Measurements from ENCODE around the gene MYO1D. TPM values are rescaled to one million over a fixed set of nuclear protein-coding genes. Genes with fewer than 3 reads are reported as not detected.

The MYO1D gene
- total RNA-seq, 2 donors from 2014 or later: 238 to 382 TPM

DNA sequence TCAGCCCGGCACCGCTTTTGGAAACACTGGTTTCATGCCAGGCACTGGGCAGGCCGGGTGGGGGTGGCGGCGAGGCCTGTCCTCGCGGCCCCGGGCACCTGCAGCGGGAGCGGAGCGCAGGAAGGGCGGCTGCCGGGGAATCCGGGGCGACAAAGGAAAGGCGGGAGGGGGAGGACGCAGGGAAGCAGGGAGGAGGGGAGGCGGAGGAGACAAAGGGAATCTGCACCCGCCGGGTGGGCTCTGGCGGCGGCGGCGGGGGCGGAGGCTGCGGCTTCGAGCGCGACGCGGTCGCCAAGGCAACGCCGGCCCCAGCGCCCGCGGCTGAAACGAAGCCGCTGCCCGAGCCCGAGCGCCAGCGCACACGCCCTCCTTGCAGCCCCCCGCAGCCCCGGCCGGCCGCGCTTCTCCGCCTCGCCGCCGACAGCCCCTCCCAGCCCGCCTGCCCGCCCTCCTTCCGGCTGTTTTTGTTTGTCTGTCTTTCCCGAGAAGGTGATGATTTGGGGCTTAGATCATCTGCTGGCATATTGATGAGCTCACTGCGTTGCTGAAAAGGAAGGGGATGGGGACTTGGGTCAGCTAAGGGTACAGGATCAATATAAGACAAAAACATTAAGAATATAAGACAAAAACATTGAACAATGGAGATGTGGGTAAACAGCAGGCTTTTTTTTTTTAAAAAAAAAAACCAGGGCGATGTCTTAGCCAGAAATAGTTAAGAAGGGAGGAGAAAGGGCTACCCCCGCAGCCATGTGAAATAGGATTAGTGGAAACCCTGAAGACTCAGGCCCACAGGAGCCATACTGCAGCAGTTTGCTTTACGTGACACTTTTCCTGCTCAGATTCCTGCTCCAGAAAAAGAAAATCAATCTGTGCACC, 357.5 kb downstream of the MYO1D start:
- Histone ChIP-seq H3K27ac (no peak overlapping the region), H3K9me3 (no peaks in the 10 kb centered on the region), H3K4me1 (peaks cover 4% of the 10 kb centered on the region), H3K36me3 (no peaks in the 10 kb centered on the region), H3K27me3 (no peaks in the 10 kb centered on the region), H3K9ac (ENCODE audit: low read depth in 2 of 2, low read length in 2 of 2) (no peak overlapping the region), H3K4me3 (peak overlapping the region; percentile 30)
- intact Hi-C loops (cut with DNase I): no loop called here
- DNase-seq: peak; percentile 47
- TF ChIP-seq, protein P1, sequence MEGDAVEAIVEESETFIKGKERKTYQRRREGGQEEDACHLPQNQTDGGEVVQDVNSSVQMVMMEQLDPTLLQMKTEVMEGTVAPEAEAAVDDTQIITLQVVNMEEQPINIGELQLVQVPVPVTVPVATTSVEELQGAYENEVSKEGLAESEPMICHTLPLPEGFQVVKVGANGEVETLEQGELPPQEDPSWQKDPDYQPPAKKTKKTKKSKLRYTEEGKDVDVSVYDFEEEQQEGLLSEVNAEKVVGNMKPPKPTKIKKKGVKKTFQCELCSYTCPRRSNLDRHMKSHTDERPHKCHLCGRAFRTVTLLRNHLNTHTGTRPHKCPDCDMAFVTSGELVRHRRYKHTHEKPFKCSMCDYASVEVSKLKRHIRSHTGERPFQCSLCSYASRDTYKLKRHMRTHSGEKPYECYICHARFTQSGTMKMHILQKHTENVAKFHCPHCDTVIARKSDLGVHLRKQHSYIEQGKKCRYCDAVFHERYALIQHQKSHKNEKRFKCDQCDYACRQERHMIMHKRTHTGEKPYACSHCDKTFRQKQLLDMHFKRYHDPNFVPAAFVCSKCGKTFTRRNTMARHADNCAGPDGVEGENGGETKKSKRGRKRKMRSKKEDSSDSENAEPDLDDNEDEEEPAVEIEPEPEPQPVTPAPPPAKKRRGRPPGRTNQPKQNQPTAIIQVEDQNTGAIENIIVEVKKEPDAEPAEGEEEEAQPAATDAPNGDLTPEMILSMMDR (IDR thresholded peaks at IDR 0.05): no peak

DNA sequence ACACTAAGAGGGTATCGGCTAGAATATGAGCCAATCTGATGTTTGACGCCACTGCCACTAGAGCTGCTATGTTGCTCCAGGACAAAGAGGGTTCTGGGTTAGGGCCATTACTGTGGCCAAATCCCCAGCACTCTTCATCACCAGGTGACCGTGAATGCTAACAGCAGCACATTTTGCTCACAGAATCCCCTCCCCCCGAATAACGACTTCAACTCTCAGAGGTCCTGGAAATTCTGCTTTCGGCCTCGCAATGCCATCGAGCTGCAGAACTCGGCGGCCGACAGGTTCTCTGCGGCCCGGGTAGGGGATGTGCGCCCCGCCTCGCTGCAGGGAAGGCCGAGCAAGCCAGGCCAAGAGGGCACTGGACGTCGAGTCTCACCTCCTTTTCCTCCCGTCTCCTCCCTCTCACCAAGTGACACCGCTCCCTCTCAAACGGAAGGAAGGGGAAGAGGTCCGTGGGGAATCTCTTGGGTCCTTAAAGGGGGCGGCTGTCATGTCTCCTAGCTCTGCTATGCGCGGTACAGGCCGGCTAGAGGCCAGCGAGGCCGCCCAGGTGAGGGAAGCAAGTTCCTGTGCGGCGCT, 358.2 kb downstream of the MYO1D start:
- H3K27me3 ChIP-seq: no peaks in the 10 kb centered on the region
- no peak overlapping the region for H3K27ac ChIP-seq
- H3K36me3 ChIP-seq: no peaks in the 10 kb centered on the region
- TF ChIP-seq, protein P1 (IDR thresholded peaks at IDR 0.05): no peak
- peak overlapping the region; percentile 30 for H3K4me3 ChIP-seq
- intact Hi-C loops (cut with DNase I): no loop called here
- no peaks in the 10 kb centered on the region for H3K9me3 ChIP-seq
- H3K4me1 ChIP-seq: peaks cover 4% of the 10 kb centered on the region
- H3K9ac ChIP-seq (ENCODE audit: low read depth in 2 of 2, low read length in 2 of 2): no peak overlapping the region
- no peak for DNase-seq

DNA sequence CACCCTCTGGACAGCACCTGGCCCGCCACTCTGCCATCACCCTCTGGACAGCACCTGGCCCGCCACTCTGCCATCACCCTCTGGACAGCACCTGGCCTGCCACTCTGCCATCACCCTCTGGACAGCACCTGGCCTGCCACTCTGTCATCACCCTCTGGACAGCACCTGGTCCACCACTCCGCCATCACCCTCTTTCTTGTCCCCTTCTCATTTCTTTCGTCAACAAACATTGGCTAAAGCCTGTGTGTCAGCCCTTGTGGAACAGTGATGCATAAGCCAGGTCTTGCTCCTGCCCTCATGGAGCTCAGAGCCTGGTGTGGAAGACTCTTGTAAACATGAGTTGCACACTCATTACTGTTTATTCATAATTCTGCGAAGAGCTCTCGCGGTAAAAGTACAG, 358.9 kb downstream of the MYO1D start:
- Histone ChIP-seq H3K36me3 (no peaks in the 10 kb centered on the region), H3K9ac (ENCODE audit: low read depth in 2 of 2, low read length in 2 of 2) (no peak overlapping the region), H3K4me1 (peaks cover 4% of the 10 kb centered on the region), H3K27ac (no peak overlapping the region), H3K4me3 (no peak overlapping the region), H3K27me3 (no peaks in the 10 kb centered on the region), H3K9me3 (no peaks in the 10 kb centered on the region)
- DNase-seq: no peak
- TF ChIP-seq, protein P1 (IDR thresholded peaks at IDR 0.05): no peak
- intact Hi-C loops (cut with DNase I): no loop called here

DNA sequence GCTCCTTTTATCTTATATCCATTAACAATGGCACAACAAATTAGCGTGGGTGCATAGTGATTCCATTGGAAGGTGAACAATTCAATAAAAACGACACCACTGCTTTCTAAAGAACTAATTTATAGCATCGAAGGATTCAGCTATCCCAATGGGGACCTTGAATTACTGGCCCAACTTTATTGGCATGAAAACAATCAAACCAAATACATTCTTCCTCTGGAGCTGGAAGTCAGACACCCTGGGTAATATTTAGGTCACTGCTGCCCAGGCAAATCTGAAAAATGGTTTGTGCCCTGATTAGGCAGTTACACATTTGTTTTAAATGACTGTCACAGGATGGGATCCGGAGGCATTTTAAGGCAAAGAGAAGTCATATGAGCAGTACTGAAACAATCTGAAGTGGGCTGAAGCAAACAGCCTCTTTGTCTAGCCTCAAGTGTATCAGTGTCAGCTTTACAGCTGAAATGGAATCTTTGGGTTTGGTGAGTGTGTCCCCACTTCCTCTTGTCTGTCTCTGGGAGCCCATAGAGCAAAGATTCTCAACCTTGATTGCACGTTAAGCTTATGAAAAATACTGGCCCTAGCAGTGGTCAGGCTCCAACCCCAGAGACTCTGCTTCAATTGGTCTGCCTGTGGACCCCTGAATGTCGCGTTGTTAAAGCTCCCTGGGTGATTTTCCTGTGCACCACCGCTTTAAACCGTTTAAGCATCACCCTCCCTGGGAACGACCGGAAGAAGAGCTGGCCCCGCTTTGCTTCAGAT, 359.8 kb downstream of the MYO1D start:
- Histone ChIP-seq H3K27ac (no peak overlapping the region), H3K4me3 (no peak overlapping the region), H3K36me3 (no peaks in the 10 kb centered on the region), H3K4me1 (peaks cover 4% of the 10 kb centered on the region), H3K27me3 (no peaks in the 10 kb centered on the region), H3K9ac (ENCODE audit: low read depth in 2 of 2, low read length in 2 of 2) (peak overlapping the region in 1 of 2 donors; percentile 5), H3K9me3 (no peaks in the 10 kb centered on the region)
- DNase-seq: no peak
- intact Hi-C loops (cut with DNase I): no loop called here
- TF ChIP-seq, protein P1 (IDR thresholded peaks at IDR 0.05): no peak

DNA sequence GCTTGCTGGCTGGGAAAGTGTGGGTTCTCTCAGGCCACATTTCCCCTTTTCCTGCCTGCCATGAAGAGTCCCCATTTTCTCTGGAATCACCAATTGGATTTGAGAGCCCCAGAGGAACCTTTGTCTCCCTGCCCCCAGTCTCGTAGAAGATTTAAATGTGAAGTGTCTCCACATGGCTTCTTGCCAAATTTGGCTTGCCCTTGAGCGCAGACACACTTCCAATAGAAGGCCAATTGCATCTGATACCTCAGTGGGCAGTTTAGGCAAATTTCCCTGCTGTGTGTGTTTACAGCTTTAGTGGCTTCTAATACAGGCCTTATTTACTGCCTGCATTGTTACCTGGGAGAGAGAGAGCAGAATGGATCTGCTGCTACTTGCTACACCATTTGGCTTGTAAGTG, 360.5 kb downstream of the MYO1D start:
- Histone ChIP-seq H3K4me1 (peaks cover 4% of the 10 kb centered on the region), H3K9me3 (no peaks in the 10 kb centered on the region), H3K4me3 (no peak overlapping the region), H3K27me3 (no peaks in the 10 kb centered on the region), H3K27ac (no peak overlapping the region), H3K36me3 (no peaks in the 10 kb centered on the region), H3K9ac (ENCODE audit: low read depth in 2 of 2, low read length in 2 of 2) (no peak overlapping the region)
- DNase-seq: no peak
- intact Hi-C loops (cut with DNase I): no loop called here
- TF ChIP-seq, protein P1 (IDR thresholded peaks at IDR 0.05): no peak
